NK-92 (cell line): ENCODE results near the gene ZKSCAN4.

ENCODE experiments used
- DNase-seq: peaks from one replicate; lab custom pipeline; 2025; ENCODE audit not compliant: unreplicated experiment; lab: John Stamatoyannopoulos, UW

The ZKSCAN4 gene

GRCh38 chr6:28209753-28210535 lies 42.1 kb downstream of the ZKSCAN4 start:
- no peak for DNase-seq

DNA sequence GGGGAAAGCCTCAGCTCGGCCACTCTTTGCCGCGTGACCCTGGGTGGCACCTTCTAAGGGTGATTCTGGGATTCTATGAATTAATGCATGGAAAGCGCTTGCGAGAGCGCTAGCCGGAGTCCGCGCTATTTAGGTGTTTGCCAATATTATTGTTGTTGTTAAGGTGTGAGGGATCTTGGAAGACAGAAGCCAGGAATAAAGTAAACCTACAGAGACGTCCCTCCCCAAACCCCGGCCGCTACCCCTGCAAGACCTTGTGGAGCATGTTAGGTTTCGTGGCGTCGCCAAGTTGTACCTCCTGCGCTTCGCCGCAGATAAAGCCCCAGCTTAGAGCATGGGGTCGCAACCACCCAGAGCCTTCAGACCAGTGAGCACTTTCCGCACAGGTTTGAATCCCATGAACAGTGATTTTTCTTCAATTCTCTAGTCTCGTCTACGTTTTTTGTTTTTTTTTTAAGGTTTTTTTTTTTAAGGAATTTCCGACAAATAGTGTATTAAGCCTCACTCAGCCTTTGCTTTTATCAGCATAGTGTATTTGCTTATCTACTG lies 43.9 kb downstream of the ZKSCAN4 start:
- no peak for DNase-seq

GRCh38 chr6:28207510-28208110 lies 44.5 kb downstream of the ZKSCAN4 start:
- no peak for DNase-seq

GRCh38 chr6:28206928-28207509 lies 45.0 kb downstream of the ZKSCAN4 start:
- no peak for DNase-seq

DNA sequence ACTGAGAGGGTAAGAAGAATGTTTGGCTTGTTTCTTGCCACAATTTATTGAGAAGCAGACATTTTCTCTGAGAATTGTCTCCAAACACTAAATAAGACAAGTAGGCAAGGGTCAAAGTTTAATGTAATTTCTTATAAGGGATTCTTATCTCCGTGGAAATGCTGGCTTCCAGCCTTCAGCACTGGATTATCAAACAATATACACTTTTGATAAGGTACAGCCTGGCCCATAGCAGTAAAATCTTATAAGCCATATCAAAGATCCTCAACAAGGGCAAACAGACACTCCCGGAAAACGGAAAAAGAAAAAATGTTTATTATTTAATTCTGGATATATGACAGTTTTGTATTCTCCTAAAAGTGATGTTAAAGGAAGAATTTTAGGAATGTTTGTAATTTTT lies 45.5 kb downstream of the ZKSCAN4 start:
- no peak for DNase-seq

- no peak for DNase-seq
Measured at GRCh38 chr6:28205879-28206278, 46.2 kb downstream of the ZKSCAN4 start.

DNA sequence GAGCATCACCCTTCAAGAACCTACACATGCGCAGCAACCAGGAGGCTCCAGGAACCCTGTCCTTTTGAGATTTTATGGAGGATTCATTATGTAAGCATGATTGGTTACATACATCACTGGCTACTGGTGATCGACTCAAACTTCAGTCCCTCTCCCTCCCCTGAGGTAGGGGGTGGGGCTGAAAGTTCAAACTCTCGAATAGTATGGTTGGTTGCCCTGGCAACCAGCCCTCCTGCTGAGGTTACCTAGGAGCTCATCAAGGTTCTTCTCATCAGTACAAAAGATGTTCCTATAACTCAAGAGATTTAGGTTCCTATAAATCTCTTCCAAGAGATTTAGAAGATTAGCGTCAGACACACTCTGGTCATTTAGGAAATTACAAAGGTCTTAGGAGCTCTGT lies 48.9 kb downstream of the ZKSCAN4 start:
- no peak for DNase-seq

DNA sequence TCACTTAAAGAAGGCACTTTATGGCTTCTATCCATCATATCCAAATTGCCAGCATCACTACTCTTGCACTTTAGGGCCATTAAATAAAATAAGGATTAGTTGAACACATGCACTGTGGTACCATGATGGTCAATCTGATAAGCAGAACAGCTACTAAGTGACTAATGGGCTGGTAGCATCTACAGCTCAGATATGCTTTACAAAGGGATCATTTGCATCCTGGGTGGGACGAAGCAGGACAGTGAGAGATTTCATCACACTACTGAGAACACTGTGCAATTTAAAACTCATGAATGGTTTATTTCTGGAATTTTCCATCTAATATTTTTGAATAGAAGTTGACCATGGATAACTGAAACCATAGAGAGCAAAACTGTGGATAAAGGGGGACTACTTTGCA lies 52.0 kb downstream of the ZKSCAN4 start:
- DNase-seq: no peak
